Measurements from ENCODE around the gene TCF25.
A peak's percentile ranks its signal among the peaks of the same experiment; 100 is the strongest.

TCF25 gene

GRCh38 chr16:89915303-89916232, 42.2 kb downstream of the TCF25 start:
- Mint-ChIP-seq H3K27ac (no peak overlapping the region), H3K4me3 (no peak overlapping the region), H3K27me3 (peaks cover 24% of the 10 kb centered on the region), H3K36me3 (peaks cover 22% of the 10 kb centered on the region), H3K4me1 (peaks cover 25% of the 10 kb centered on the region), H3K9me3 (no peaks in the 10 kb centered on the region)
- ATAC-seq = no peak

GRCh38 chr16:89917773-89918452, 44.5 kb downstream of the TCF25 start:
- Mint-ChIP-seq H3K4me3 (peak overlapping the region; percentile 61), H3K9me3 (no peaks in the 10 kb centered on the region), H3K27me3 (peaks cover 47% of the 10 kb centered on the region), H3K4me1 (peaks cover 36% of the 10 kb centered on the region), H3K36me3 (peaks cover 6% of the 10 kb centered on the region), H3K27ac (no peak overlapping the region)
- ATAC-seq = peak; percentile 89

- Mint-ChIP-seq H3K27me3 (peaks cover 49% of the 10 kb centered on the region), H3K36me3 (no peaks in the 10 kb centered on the region), H3K27ac (peak within 1 kb of the TSS; percentile 23), H3K4me3 (peak within 1 kb of the TSS; percentile 61), H3K9me3 (no peaks in the 10 kb centered on the region), H3K4me1 (peaks cover 37% of the 10 kb centered on the region)
- ATAC-seq = peak; percentile 53
Observed at GRCh38 chr16:89918453-89919347, 45.3 kb downstream of the TCF25 start, which contains the start of gene MC1R. MC1R (plus strand) TSS chr16:89918862; CDS start chr16:89919259, 397 bp downstream.

GRCh38 chr16:89919535-89920406, 46.4 kb downstream of the TCF25 start:
- Mint-ChIP-seq H3K4me1 (peaks cover 41% of the 10 kb centered on the region), H3K4me3 (no peak overlapping the region), H3K27ac (no peak overlapping the region), H3K36me3 (no peaks in the 10 kb centered on the region), H3K9me3 (no peaks in the 10 kb centered on the region), H3K27me3 (peaks cover 59% of the 10 kb centered on the region)
- ATAC-seq = no peak

GRCh38 chr16:89920723-89921122, 47.3 kb downstream of the TCF25 start:
- no peak for ATAC-seq
- Mint-ChIP-seq H3K27me3 (peaks cover 68% of the 10 kb centered on the region), H3K9me3 (no peaks in the 10 kb centered on the region), H3K4me3 (no peak overlapping the region), H3K27ac (no peak overlapping the region), H3K36me3 (no peaks in the 10 kb centered on the region), H3K4me1 (peaks cover 41% of the 10 kb centered on the region)

GRCh38 chr16:89921131-89921701, 47.8 kb downstream of the TCF25 start:
- ATAC-seq = no peak
- H3K4me3 Mint-ChIP-seq = no peak overlapping the region
- peaks cover 41% of the 10 kb centered on the region for H3K4me1 Mint-ChIP-seq
- H3K36me3 Mint-ChIP-seq = no peaks in the 10 kb centered on the region
- H3K27ac Mint-ChIP-seq = no peak overlapping the region
- no peaks in the 10 kb centered on the region for H3K9me3 Mint-ChIP-seq
- peaks cover 69% of the 10 kb centered on the region for H3K27me3 Mint-ChIP-seq

- ATAC-seq = no peak
- Mint-ChIP-seq H3K36me3 (no peaks in the 10 kb centered on the region), H3K4me1 (peaks cover 48% of the 10 kb centered on the region), H3K4me3 (no peak overlapping the region), H3K27ac (no peak overlapping the region), H3K9me3 (no peaks in the 10 kb centered on the region), H3K27me3 (peaks cover 76% of the 10 kb centered on the region)
Observed at GRCh38 chr16:89921702-89922476, 48.5 kb downstream of the TCF25 start.

GRCh38 chr16:89922477-89922883, 49.1 kb downstream of the TCF25 start:
- peaks cover 81% of the 10 kb centered on the region for H3K27me3 Mint-ChIP-seq
- H3K4me1 Mint-ChIP-seq = peaks cover 47% of the 10 kb centered on the region
- no peak overlapping the region for H3K27ac Mint-ChIP-seq
- no peaks in the 10 kb centered on the region for H3K9me3 Mint-ChIP-seq
- no peak for ATAC-seq
- H3K4me3 Mint-ChIP-seq = peak overlapping the region; percentile 63
- no peaks in the 10 kb centered on the region for H3K36me3 Mint-ChIP-seq

- H3K36me3 Mint-ChIP-seq = no peaks in the 10 kb centered on the region
- no peak within 1 kb of the TSS for H3K27ac Mint-ChIP-seq
- peak within 1 kb of the TSS; percentile 63 for H3K4me3 Mint-ChIP-seq
- peaks cover 86% of the 10 kb centered on the region for H3K27me3 Mint-ChIP-seq
- ATAC-seq = peak; percentile 39
- no peaks in the 10 kb centered on the region for H3K9me3 Mint-ChIP-seq
- H3K4me1 Mint-ChIP-seq = peaks cover 42% of the 10 kb centered on the region
Observed at GRCh38 chr16:89922884-89923639, 49.7 kb downstream of the TCF25 start, which contains the start of gene TUBB3. TUBB3 (plus strand) TSS chr16:89923342; CDS start chr16:89923402, 60 bp downstream.

GRCh38 chr16:89923640-89924296, 50.4 kb downstream of the TCF25 start:
- peaks cover 36% of the 10 kb centered on the region for H3K4me1 Mint-ChIP-seq
- H3K4me3 Mint-ChIP-seq = no peak overlapping the region
- H3K36me3 Mint-ChIP-seq = no peaks in the 10 kb centered on the region
- no peaks in the 10 kb centered on the region for H3K9me3 Mint-ChIP-seq
- no peak overlapping the region for H3K27ac Mint-ChIP-seq
- peaks cover 80% of the 10 kb centered on the region for H3K27me3 Mint-ChIP-seq
- no peak for ATAC-seq

GRCh38 chr16:89924297-89924924, 51.0 kb downstream of the TCF25 start:
- Mint-ChIP-seq H3K4me3 (no peak overlapping the region), H3K27ac (no peak overlapping the region), H3K27me3 (peaks cover 75% of the 10 kb centered on the region), H3K4me1 (peaks cover 34% of the 10 kb centered on the region), H3K9me3 (no peaks in the 10 kb centered on the region), H3K36me3 (no peaks in the 10 kb centered on the region)
- ATAC-seq = no peak

- peaks cover 30% of the 10 kb centered on the region for H3K4me1 Mint-ChIP-seq
- no peak overlapping the region for H3K4me3 Mint-ChIP-seq
- no peaks in the 10 kb centered on the region for H3K36me3 Mint-ChIP-seq
- H3K9me3 Mint-ChIP-seq = peaks cover 1% of the 10 kb centered on the region
- no peak overlapping the region for H3K27ac Mint-ChIP-seq
- no peak for ATAC-seq
- H3K27me3 Mint-ChIP-seq = peaks cover 75% of the 10 kb centered on the region
Observed at GRCh38 chr16:89924925-89925307, 51.5 kb downstream of the TCF25 start.
